Brain microvascular endothelial cell (primary cell): ENCODE results near the gene FBXW8.

Experiments used
- DNase-seq: peaks from one replicate; pipeline ENCODE4 v3.0.0-alpha.2; 2020
- H3K27ac ChIP-seq: fragments of 250-450 bp; sonication (Bioruptor Pico); 2 replicates; pipeline ENCODE4 v1.5.1; 2020; ENCODE audit warnings: mild to moderate bottlenecking, moderate library complexity
- H3K27me3 ChIP-seq: fragments of 250-450 bp; sonication (Bioruptor Pico); replicated peaks from 2 replicates; pipeline ENCODE4 v1.5.1; 2020; ENCODE audit warnings: mild to moderate bottlenecking
- H3K36me3 ChIP-seq: fragments of 250-450 bp; sonication (Bioruptor Pico); replicated peaks from 2 replicates; pipeline ENCODE4 v1.5.1; 2020; ENCODE audit warnings: mild to moderate bottlenecking
- H3K4me3 ChIP-seq: 2 replicates; pipeline ENCODE4 v1.5.1; 2011; ENCODE audit warnings: low read depth, mild to moderate bottlenecking, control low read depth, low read length, moderate library complexity
- CTCF ChIP-seq: IDR thresholded peaks from 2 replicates; pipeline ENCODE4 v1.5.1; 2011; ENCODE audit warnings: low read depth, mild to moderate bottlenecking, moderate library complexity, low read length, control low read depth, inconsistent platforms; ENCODE audit errors: missing control alignments
- in situ Hi-C: cut with HindIII; loops from 2 replicates; pipeline ENCODE4 v1.10.0; 2017; ENCODE audit warnings: low sequenced_read_pairs, low pct_ligation_motif_present

The FBXW8 gene

GRCh38 chr12:116916714-116917114 is 6.0 kb downstream of the FBXW8 start:
- Histone ChIP-seq H3K36me3 (no peaks in the 10 kb centered on the region), H3K27me3 (no peaks in the 10 kb centered on the region), H3K27ac (no peak overlapping the region), H3K4me3 (no peak overlapping the region)
- peak; percentile 68 for DNase-seq
- peak; percentile 73 for TF ChIP-seq CTCF
- in situ Hi-C loops, result no loop called here

GRCh38 chr12:116918464-116918863 is 7.7 kb downstream of the FBXW8 start:
- H3K4me3 ChIP-seq, result no peak overlapping the region
- in situ Hi-C loops, result no loop called here
- H3K36me3 ChIP-seq, result no peaks in the 10 kb centered on the region
- H3K27ac ChIP-seq, result no peak overlapping the region
- no peaks in the 10 kb centered on the region for H3K27me3 ChIP-seq
- DNase-seq, result no peak
- no peak for TF ChIP-seq CTCF

GRCh38 chr12:116919247-116919661 is 8.5 kb downstream of the FBXW8 start:
- no peak for TF ChIP-seq CTCF
- in situ Hi-C loops, result no loop called here
- Histone ChIP-seq H3K27ac (no peak overlapping the region), H3K36me3 (no peaks in the 10 kb centered on the region), H3K4me3 (no peak overlapping the region), H3K27me3 (no peaks in the 10 kb centered on the region)
- no peak for DNase-seq

- no peak for DNase-seq
- no peak overlapping the region for H3K27ac ChIP-seq
- H3K4me3 ChIP-seq, result no peak overlapping the region
- TF ChIP-seq CTCF, result no peak
- in situ Hi-C loops, result no loop called here
- no peaks in the 10 kb centered on the region for H3K27me3 ChIP-seq
- H3K36me3 ChIP-seq, result no peaks in the 10 kb centered on the region
Measured at GRCh38 chr12:116919706-116920485, 9.1 kb downstream of the FBXW8 start.

GRCh38 chr12:116920939-116921338 is 10.2 kb downstream of the FBXW8 start:
- Histone ChIP-seq H3K36me3 (no peaks in the 10 kb centered on the region), H3K27ac (no peak overlapping the region), H3K4me3 (no peak overlapping the region), H3K27me3 (no peaks in the 10 kb centered on the region)
- no peak for TF ChIP-seq CTCF
- no peak for DNase-seq
- in situ Hi-C loops, result no loop called here
